HG02610 (cell line): ENCODE results near the gene TMEM253.

ENCODE experiments used
- ATAC-seq: cut with Tn5 transposase; IDR thresholded peaks from one replicate; pipeline ENCODE4 v1.9.1; 2021; ENCODE audit warnings: mild to moderate bottlenecking, moderate library complexity; ENCODE audit not compliant: unreplicated experiment

The TMEM253 gene

GRCh38 chr14:21100931-21101330 lies at the start of gene TMEM253:
Gene TMEM253, plus strand, starts transcription at chr14:21101066. Its CDS starts 278 bp downstream, at chr14:21101344.
- no peak for ATAC-seq

- no peak for ATAC-seq
Measured at GRCh38 chr14:21053184-21054122, 47.4 kb upstream of the TMEM253 start.

DNA sequence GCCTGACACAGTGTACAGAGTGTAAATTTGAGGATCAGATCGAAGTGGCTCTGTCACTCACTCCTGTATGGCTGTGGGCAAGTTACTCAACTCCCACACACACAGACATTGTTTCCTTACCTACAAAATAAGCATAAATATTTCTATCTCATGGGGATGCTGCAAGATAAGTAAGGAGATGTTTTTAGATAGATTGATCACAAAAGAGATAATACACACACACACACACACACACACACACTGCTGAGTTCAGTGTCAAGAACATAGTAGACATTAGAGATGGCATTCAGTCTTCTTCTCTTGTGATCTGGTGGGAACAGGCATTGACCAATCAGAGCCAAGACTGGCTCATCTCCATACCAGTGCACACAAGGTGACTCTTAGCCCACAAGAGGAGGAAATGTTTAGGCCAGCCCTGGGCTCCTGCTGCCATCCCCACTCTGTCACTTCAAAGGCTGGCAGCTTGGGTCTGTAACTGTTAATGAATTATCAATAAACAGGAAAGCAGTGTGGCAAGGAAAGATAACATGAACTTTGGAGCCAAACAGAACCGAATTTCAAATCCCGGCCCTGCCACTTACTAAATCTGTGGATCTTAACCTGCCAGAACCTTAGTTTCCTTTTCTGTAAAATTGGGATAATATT lies 46.6 kb upstream of the TMEM253 start:
- ATAC-seq, result no peak

DNA sequence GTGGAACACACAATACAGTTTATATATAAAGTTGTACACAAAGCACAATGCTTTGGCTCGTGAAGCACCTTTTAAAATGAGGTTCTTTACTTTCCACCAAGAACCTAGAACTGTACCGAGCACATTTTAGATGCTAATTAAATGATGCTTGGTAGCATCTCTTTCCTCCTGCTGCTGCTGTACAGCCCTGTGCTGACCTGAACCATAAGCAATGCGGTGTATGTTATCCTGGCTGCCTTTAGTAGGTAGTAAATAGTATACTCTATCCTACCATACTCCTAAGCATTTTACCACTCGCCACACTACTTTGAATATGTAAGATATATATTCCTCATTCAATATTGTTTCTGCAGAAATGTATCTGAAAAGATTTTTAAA lies 46.1 kb upstream of the TMEM253 start:
- ATAC-seq, result no peak

DNA sequence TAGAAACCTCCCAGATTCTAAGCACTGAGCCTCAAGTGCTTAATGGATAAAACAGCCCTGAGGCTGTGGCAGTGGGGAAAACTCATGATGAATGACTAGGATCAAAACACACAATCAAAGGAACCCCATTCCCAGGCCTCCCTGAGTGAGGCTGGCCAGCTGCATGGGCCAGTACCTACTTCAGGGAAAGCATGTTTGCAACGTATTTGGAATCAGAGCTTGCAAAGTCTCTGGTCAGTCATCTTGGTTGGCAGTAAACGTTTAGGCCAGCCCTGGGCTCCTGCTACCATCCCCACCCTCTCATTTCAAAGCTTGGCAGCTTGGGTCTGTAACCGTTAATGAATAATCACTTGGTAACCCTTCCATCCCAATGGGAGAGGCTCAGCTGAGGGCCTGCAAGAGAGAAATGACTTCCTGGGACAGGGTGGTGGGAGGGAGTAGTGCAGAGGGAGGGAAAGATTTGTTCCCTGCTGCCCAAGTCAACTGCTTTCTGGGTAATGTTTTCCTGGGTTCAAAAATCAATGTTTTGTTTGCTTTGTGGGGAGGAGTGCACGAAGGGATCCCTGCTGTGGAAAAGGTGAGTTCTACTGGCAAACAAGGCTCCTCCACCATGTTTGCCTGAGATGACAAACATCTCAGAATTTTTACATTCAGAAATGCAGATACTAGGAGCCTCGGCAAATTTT lies 45.3 kb upstream of the TMEM253 start:
- no peak for ATAC-seq

GRCh38 chr14:21056520-21057163 lies 44.2 kb upstream of the TMEM253 start:
- ATAC-seq, result no peak

GRCh38 chr14:21057803-21058675 lies 42.8 kb upstream of the TMEM253 start, which contains the start of gene RNASE8:
Gene RNASE8, plus strand, starts transcription at chr14:21057822. Its CDS starts 71 bp downstream, at chr14:21057893.
- ATAC-seq, result no peak

- no peak for ATAC-seq
Measured at GRCh38 chr14:21058903-21059302, 42.0 kb upstream of the TMEM253 start.

DNA sequence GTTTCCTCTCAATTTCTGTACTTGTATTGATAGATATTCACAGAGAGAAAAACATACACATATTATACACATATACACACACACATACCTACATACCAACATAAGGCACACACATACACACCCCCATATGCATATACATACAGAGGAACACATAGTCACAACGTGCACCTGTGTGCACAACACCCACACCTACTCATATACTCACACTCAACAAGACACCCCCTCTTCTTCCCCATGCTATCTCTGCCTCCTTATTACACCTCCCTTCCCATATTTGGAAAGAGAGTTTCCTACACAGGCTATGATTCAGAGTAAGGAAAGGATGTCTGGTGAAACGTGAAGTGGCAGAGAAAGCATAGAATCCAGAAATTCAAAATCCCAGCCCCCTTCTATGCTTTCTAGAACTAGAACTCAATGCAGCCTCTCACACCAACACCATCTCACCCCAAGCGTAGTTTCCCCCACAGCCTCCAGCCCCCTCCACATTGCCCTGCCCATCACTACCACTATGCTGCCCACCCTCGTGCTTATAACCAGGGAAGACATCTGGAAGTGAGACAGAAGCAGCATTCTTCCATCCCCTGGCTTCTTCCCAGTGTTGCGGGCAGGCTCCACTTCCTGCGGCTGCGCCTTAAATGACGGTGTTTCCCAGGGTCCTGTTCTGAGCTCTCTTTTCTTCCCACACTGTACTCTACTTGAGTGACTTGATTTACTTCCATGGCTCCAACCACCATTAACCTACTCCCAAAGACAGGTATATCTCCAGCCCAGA lies 40.8 kb upstream of the TMEM253 start:
- ATAC-seq, result no peak

GRCh38 chr14:21060614-21061346 lies 40.1 kb upstream of the TMEM253 start:
- ATAC-seq, result no peak

DNA sequence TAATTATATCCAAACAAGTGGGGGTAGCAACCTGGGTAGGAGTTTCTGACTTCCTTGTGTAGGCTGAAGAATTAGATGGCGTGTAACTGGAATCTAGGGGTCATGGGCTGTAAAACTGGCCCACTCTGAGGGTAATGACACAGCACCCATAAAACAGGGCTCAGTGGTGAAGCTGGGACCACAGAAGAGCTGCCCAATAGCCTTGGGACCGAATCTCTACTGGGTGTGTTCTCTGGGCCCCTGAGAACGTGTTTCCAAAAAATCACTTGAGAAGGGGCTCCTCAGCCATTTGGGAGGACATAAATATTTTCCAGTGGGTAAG lies 39.6 kb upstream of the TMEM253 start:
- ATAC-seq, result no peak

- ATAC-seq, result no peak
Measured at GRCh38 chr14:21063479-21063878, 37.4 kb upstream of the TMEM253 start.

- ATAC-seq, result no peak
Measured at GRCh38 chr14:21066882-21067502, 33.9 kb upstream of the TMEM253 start.

DNA sequence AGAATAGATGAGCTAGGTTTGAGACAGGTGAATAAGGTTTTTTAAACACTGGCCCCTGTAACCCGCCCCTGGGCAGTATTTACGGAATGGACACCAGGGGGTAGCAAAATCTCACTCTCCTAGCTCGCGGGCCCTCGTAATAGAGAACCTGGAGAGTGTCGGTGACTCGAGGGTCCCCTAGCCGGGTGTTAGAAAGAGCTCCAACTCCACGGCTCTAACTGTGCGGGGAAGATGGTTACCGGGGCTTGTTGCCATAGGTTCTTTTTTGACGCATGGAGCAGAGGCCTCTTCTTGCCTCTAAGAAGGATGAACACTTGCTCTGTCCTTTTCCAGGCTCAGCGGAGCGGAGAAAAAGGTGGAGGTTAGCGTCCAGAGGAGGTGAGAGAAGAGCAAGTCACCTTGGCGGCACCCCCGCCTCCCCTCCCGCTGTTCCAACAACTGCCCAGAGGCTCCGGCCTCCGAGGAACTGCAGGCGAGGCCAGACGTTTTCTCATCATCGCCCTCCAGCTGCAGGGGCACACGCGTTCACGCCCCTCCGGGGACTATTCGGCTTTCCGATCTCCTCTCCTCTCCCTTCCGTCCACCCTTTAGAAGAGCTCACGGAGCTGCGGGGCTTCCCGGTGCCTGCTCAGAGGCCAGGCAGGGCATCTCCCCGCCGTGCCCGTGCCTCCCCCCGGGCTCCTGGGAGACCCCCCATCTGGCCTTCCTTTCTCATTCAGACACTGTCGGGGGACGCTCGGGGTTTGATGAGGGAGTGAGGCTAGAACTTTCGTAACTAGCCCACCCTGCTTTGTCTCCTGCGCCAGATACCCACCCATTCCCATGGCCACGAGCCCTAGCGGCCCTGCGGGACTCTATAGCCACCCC lies 32.1 kb upstream of the TMEM253 start:
- no peak for ATAC-seq

GRCh38 chr14:21069388-21070082 lies 31.3 kb upstream of the TMEM253 start:
- ATAC-seq, result no peak

DNA sequence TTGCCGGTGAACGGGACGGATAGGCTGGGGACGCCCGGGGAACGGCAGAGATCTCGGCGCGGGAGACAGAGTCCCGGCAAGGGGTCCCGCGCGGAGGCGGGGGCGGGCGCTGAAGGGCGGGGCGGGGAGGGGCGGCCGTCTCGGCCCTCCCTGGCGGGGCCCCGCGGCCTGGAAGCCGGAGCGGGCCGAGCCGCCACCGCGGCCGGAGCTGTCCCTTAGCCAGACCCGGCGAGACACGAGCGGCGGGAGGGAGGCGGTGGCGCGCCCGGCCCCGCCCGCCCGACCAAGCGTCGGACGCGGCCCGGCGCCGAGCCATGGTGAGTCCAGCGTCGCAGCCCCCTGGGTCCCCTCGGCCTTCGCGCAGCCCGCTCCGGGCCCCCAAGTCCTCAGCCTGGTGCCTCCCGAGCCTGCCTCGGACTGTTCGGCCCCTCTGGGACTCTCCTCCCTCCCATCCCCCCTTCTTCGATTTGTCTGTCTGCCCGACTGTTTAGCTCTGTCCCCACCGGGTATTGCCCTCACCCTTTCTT lies 30.7 kb upstream of the TMEM253 start, which contains the start of gene ARHGEF40:
ARHGEF40 (plus strand) TSS at position 222 of the 527 bp plus-strand sequence; CDS start at position 315, 93 bp downstream.
- no peak for ATAC-seq
